DMS79 treated with DMSO at 0.1 percent for 48 hours (cell line): ENCODE data around the gene YTHDF1.
"Not testable (repeated sequence)": the region's sequence is repeated elsewhere in the genome, so short reads cannot be mapped to it uniquely, and the experiment has no call there.

ENCODE experiments used
- DNase-seq: peaks from one replicate; lab custom pipeline; 2025; lab: John Stamatoyannopoulos, UW

Gene YTHDF1

DNA sequence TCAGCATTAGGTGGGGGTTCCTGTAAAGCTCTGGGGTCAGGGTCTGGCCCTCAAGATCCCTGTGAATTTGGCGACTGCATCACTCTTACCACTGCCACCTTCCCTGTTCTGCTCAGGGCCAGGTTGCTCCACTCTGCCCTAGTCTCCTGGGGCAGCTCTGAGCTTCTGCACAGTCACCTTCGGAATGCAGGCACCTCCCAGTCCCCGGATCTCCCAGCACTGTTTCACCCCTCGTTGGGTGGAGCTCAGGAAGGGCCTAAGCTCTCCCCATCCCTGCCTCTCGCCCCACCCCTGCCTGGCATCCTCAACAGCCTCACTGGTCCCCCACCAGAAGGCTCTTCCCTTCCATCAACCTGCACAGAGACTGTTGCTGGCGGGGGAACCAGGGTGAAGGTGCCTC lies 46.2 kb downstream of the YTHDF1 start:
- DNase-seq = no peak

DNA sequence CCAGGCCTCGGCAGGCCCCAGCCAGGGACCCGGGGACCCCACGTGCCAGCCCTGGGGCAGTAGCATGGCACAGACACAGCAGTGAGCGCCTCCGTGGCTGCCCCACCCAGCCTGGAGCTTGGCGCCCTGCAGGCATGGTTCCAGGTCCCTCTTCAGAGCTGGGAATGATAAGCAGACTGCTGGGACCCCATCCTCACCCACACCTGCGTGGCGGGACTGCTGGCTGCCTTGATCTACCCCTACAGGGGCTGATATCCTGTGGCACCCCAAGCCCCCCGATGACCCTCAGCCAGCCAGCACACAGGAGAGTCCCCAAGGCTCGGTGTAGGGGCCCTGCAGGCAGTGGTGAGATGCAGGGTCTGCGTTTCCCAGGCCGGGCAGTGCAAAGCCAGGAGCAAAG lies 47.1 kb downstream of the YTHDF1 start:
- no peak for DNase-seq

DNA sequence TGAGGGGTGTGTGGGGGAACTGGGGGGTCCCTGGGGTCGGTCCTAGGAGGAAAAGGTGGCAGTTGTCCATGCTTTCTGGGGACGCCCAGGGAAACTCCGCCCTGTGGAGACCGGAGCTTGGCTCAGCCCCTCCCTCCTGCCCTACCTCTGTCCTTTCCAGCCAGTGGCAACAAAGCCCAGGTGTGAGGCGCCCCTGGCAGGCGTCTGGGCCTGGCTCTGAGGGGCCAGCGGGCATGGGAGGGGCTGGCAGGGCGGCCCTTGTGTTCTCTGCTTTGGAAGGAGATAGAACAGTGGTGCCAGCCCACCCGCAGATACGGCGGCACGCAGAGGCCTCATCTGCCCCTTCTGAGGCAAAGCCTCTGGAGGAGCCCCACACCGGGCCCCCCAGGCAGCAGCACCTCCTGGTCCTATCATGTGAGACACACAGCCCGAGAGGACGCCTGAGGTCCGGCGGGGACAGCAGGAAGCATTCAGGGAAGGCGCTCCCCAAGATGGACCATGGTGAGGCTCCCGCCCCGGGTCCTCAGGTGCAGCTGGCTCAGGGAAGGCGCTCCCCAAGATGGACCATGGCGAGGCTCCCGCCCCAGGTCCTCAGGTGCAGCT lies 47.9 kb downstream of the YTHDF1 start:
- DNase-seq = no peak

DNA sequence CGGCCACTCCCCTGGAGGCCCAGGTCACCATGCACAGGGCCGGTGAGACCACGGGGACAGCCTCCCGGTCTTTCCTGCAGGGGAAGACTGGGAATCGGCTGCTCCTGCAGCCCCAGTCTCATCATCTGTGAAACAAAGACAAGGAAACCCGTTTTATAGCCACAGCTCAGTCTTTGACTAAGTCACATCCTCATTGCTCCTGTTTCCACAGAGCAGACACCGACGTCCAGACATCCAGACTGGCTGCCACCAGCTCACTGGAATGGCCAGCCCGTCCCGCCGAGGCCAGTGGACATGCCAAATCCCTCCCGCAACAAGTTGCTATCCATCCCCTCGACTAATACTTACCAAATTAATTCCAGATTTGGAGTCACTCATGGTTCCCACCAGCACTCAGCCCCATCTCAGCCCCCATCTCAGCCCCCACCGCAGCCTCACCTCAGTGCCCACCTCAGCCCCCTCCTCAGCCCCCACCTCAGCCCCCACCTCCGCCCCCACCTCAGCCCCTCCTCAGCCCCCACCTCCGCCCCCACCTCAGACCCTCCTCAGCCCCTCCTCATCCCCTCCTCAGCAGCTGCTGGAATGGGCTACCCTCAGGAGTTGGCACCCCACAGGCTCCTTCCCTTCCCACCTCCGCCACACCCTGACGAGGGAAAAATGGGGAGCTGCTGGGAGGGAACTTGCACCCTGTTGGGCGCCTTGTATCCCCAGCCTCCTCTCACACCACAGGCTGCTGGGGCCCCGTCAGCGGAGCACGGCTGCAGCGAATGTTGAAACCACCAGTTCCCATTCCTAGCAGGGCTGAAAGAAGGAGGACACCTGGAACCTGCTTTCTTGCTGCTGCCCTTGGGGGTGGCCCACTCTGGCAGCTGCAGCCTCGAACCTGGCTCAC lies 48.7 kb downstream of the YTHDF1 start:
- no peak for DNase-seq

DNA sequence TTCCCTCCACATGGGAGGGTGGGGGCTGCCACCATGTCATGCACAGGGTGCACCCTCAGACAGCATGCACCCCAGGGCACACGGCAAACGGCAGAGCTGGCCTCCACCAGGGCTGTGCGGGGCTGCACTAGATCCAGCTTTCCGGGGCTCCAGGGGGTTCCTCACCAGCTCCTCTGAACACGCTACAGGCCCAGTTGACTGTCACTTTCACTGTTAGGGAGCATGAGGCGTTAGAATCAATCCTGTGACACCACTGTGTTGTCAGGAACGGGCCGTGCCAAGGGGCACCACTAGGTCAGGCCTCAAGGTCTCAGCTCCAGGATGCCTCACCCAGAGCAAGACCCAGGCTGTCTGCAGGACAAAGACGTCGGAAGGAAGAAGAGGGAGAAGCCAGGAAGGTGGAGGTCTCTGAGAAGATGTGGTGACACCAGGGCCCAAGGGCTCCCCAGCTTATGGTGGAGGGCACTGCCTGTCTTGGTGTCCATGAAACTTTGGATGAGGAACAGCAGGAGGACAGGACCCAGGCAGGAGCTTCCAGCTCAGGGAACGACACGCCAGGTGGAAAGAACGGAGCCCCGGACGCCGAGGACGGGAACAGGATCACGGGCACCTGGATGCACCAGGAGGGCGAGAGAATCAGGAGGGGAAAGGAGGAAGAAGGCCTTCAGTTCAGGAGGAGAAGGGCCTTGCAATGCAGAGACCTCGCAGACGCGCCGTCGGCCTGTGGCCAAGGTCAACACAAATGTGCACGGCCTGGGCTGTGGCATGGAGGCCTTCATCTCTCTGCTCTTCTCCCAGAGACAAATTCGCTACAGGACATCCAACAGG lies 49.5 kb downstream of the YTHDF1 start:
- DNase-seq = no peak

DNA sequence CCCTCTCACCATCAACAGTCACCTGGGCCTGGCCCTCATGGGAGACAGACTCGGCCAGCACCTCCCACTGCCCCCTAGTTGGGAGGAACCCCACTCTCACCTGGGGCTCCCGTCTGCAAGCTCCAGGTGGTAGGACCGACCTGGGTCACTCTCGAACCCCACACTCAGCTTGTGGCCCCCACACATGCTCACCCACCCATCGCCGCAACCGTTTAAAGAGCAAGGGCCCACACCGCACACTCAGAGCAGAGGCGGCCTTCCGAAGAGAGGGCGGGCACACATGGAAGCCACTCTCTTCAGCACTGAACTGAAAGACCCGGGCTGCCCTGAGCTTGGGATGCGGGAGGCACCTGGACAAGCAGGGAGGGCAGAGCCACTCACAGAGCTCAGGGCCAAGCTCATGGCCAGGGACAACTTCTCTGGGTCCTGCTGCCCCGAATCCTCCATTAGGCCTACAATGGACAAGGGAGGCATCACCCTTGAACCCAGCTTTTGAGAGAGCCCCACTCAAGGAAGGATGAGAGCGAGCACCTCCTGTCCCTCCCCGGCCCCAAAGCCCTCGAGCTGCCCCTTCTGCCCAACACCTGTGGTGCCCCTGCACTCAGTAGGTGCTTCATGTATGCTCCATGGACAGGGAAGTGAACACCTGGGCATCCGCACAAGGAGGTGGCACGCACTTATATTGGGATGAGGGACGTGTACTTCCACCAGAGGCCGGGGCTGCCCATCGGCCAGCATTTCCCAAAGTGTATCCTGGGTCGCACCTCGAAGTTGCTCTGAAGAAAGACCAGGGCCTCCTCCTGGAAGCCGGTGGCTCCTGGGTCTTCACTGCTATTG lies 50.4 kb downstream of the YTHDF1 start:
- no peak for DNase-seq

DNA sequence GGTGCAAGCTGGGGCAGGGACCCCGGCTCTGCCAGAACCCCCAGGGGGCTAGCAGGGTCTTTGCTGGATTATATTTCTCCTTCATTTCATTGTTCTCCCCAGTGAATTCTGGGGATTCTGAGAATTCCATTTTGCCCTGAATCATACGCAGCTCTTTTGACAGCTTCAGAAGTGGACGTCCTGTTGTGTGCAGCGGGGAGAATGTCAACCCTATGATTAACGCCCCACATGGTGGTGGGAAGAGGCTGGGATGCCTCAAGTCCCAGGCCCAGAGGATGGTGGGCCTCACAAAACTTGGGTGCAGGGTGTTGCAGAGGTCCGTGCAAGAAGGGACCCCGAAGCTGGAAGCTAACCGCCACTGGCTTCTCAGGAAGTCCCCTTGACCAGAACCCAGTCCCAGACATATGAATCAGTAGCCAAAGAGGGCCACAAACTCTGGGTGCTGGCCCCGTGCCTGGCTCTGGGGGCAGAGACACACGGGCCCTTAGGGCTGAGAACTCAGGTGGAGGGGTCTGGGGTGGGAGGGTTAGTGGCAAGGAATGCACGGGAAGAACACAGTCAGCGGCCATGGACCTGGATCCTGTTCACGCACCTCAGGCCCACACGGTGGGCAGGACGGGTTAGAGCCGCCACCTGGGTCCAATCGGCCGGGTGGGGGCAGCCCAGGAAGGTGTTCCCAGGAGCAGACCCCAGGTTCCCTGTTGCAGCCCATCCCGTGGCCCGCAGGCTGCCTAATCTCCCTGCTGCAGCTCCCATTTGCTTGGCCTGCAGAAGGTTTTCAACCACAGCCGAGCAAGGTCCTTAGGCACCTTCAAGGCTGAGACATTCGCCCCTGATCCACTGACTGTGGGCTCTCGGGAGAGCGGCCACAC lies 51.2 kb downstream of the YTHDF1 start:
- no peak for DNase-seq

DNA sequence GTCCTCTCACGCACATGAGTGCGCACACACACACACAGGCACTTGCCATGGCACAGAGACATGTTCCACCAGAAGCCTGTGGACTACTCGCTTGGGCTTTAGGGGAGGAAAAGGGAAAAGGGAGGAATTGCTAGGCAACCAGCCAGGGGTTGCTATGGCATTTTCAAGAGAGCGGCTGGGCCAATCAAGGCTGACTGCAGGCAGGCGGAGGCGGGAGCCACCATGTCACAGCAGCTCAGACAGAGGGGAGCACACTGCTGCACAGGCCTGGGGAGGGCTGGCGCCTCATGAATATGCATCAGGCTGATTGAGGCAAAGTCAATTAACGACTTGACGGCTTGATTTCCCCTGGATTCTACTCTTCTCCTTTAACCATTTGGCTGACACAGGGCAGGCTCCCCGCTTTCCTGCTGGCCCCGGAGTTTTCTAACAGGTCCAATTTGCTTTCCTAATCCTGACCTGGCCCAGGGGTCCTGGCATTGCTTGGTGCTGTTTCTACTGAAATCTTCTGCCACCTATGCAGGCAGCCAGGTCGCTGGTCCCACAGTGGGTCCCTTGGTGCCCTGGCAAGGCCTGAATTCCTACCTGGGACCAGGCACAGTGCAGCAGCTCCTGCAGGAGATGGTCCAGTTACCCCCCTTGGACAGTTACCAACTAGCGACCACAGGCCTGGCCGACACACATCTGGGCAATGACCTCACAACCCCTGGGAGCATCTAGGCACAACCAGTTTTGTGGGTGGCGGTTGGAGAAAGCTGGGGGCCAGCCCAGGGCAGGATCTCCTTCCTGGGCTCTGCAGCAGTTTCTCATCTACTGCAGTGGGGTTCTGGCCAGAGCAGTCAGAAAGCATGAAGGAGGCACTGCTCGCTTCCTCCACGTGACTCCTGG lies 52.1 kb downstream of the YTHDF1 start:
- peak; percentile 38 for DNase-seq

DNA sequence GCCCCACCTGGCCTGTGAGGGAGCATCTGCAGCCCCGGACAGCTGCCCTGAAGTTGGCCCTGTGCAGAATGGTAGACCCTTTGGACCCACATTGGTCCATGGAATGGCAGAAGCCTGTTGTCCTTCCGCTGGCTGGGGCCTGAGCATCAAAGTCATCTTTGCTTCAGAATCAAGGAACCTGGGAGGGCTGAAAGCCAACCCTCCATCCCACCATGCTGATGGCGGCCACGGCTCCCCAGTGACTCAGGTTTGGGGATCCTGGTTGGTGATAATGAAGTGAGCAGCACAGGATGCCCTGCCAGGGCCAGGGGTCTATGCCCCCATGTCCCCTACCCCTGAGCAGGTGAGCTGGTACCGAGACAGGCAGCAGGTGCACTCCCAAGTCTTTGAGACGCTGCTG lies 52.8 kb downstream of the YTHDF1 start:
- no peak for DNase-seq

DNA sequence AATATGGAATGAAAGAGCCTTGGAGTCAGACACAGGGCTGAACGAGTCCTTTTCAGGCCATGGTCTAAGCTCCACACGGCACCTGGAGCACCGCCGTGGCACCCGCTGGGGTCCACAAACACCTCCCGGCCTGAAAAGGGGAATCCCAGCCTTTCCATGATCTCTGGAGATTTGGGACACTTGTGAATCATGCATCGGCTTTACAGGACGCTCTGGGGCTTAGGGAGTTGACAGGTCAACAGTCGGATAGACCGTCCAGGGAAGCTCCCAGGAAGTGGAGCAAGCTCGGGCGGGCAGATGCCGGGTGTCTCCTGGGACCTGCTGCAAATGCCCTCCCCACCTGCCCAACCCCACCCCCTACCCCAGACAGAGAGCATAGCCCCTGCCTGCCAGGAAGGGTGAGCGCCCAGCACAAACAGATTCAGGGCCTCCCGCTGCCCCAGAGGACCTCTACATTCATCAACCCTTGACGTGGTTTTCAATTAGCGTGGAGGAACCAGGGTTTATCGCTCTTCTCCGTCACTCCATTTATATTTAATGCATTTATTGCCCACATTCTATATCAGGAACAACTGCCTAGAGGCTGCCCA lies 53.6 kb downstream of the YTHDF1 start:
- no peak for DNase-seq

DNA sequence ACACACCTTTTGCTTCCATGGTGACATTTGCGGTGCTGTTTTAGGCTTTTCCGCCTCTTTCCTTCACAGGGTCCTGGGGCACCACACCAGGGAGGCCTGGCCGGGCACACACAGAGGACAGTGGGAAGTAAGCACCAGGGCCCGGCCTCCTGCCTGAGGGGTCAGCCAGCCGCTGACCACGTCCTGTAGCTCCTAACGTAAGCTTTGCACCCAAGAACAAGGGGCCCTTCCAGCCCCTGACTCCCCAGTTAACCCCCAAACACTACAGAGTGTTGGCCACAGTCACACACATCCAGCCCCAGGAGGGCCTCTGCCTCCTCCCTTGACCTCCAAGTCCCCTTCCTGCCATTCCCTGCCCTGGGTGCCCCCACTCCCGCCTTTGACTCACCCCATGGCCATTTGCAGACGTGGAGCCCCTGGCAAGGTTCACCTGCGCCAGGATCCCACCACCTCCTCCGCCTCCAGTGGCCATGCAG lies 54.7 kb downstream of the YTHDF1 start:
- no peak for DNase-seq

DNA sequence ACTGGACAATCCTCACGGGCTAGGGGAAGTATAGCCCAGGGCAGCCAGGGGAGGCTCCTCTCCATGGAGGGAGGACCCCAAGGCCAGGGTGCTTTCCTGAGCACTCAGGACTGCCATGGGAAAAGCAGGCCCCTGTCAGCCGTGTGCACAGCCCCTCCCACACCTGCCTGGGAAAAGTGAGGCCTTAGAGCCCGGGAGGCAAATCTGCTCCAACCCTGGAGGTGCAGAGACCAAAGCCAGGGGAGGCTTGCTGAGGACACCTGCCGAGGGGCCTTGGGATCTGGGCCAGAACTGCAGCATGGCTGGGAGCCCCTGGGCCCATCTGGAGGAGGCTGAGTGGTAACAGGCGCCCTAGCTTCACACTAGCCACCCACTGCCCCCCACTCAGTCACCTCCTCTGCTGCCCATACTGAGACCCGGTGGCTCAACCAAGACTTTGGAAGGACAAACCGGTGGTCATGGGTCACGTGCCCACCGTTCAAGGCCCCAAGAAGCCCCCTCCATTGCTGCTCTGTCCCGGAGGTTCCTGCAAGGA lies 55.2 kb downstream of the YTHDF1 start:
- DNase-seq = no peak

DNA sequence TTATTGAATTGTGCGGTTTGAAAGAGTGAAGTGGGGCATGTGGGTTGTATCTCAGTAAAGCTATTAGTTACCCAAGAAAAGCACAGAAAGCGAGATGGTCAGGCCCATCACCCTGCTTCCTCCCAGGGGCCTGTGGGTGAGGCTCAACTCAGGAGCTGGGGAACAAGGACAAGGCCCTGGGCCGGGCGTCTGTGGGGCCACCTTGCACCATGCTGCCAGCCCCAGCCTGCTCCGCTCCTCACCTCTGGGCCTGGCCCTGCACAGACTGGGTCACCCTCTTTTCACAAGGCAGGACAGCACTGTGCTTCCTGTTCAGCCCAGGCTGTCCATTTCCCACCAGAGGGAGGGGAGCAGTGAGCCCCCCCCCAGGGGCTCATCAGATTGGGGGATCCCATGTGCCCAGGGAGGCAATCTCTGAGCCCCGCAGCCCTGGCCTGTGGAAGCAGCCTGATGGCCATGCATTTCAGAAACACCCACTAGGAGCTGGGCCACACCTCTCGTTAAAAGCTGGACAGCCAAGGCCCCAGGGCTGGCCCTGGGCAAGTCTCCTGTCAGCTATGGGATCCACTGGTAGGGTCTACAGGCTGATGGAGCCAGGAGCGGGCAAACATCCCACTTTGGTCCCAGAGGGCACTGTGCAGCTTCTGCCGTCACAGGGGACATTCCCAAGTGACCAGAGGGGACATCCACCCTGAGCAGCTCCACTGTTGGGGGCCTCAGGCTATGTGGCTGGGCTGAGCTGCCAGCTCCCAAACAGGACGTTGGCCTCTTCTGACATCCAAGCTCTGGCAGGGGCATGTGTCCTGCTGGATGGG lies 55.9 kb downstream of the YTHDF1 start:
- no peak for DNase-seq

DNA sequence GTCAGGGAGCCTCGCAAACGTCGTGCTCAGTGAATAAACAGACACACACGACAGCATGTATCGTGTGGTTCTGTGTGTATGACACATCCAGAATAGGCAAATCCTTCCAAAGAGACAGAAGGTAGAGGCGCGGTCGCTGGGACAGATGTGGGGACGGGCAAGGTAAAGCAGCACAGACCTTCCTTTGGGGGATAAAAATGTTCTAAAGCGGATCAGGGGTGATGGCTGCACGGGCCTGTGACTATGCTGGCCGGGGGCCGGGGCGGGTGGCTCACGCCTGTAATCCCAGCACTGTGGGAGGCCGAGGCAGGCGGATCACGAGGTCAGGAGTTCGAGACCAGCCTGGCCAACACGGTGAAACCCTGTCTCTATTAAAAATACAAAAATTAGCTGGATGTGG lies 56.7 kb downstream of the YTHDF1 start:
- DNase-seq = not testable (repeated sequence)

DNA sequence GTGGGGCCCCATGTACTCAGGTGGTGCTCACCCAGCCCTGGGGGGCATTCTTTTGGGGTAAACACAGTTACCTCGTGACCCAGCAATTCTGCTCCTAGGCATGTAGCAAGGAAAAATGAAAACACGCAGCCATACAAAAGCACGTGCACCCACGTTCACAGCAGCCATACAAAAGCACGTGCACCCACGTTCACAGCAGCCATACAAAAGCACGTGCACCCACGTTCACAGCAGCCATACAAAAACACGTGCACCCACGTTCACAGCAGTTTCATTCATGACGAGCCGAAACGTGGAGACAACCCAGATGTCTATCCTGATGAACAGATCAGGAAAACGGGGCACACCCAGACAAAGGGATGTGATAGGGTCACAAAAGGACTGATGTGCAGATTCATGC lies 57.1 kb downstream of the YTHDF1 start:
- no peak for DNase-seq

DNA sequence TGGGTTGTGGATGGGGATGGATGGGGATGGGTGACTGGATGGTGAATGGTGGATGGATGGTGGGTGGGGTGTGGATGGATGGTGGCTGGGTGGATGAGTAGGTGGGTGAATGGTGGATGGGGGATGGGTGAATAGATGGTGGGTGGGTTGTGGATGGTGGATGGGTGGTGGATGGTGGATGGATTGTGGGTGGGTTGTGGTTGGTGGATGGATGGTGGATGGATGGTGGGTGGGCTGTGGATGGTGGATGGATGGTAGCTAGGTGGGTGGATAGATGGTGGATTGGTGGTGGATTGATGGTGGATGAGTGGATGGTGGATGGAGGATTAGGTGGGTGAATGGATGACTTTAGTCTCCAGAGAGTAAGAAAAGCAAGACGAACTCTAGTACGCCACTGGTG lies 57.6 kb downstream of the YTHDF1 start:
- DNase-seq = no peak

DNA sequence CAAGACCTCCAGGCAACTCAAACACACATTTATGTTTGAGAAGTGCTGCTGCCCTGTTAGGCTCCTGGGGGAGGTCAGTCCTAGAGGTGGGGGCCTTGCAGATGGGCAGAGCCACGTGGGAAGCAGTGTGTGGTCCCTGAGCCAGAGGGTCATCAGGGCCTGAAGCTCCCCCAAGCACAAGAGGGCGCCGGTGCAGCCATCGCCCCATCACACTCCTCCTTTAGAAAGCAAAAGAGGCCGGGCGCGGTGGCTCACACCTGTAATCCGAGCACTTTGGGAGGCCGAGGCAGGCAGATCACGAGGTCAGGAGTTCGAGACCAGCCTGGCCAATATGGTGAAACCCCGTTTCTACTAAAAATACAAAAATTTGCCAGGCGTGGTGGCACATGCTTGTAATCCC lies 58.5 kb downstream of the YTHDF1 start:
- not testable (repeated sequence) for DNase-seq

DNA sequence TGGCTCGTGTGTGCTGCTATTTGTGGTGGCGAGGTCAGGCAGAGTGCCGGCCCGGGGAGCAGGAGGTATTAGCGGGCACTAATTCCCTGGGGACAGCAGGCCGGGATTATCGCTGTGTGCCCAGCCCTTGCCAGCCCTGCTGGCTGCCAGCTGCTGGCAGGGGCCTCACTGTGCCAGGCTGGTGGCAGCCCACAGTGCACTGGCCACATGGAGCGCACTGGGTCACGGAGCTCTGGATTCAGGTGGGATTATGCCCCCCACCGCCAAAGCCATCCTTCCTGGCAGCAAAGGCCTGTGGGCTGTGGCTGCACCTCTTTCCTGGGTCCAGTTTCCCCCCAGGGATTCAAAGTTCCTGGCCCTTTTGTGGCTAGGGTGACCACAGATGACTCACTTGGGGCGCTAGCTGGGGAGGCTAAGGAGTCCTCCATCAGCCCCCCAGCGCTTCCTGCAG lies 59.7 kb downstream of the YTHDF1 start:
- DNase-seq = peak; percentile 12
